ENCODE measurements around the gene ZNF362. TPM values are rescaled to one million over a fixed set of nuclear protein-coding genes. Genes with fewer than 3 reads are reported as not detected.
"Not testable (repeated sequence)": the region's sequence is repeated elsewhere in the genome, so short reads cannot be mapped to it uniquely, and the experiment has no call there.

The ZNF362 gene
- total RNA-seq, 1 donor from 2014 or later, result 5.4 TPM

- no peak for DNase-seq (ENCODE audit: low read depth in 2 of 2)
Observed at GRCh38 chr1:33305816-33306652, 49.7 kb downstream of the ZNF362 start.

DNA sequence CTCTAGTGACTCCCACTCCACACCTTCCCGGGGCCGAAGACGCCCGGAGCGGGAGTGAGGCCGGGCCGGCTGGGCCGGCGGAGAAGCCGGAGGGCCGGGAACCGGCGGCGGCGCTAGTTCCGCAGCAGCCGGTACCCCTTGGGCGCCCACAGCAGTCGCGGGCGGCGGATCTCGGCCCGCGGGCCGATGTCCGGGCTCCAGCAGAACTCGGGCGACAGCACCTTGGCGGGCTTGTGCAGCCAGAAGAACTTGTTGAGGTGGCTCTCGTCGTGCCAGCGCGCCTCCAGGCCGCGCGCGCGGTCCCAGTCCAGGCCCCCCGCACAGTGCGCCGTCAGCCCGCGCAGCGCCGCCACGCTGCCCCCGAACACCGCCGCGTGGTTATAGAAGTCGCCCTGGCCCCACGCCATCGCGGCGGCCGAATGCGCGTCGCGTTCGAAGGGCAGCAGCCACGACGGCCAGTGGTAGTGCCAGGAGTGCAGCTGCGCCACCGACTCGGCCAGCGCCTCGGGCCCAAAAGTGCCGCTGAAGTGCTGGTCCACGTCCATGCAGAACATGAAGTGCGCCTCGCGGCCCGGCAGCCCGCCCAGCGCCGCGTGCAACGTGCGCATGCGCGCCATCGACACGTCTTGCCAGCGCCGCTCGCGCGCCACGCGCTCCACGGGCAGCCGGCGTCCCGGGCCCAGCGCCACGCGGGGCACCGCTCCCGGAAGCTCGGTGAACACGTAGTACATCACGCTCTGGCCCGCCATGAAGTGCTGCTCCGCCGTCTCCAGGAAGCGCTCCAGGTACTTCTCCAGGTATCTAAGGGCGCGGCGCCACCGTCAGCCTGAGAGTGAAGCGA is 50.6 kb downstream of the ZNF362 start:
- peak in 1 of 2 donors; percentile 33 for DNase-seq (ENCODE audit: low read depth in 2 of 2)

GRCh38 chr1:33307494-33307864 is 51.2 kb downstream of the ZNF362 start:
- no peak for DNase-seq (ENCODE audit: low read depth in 2 of 2)

DNA sequence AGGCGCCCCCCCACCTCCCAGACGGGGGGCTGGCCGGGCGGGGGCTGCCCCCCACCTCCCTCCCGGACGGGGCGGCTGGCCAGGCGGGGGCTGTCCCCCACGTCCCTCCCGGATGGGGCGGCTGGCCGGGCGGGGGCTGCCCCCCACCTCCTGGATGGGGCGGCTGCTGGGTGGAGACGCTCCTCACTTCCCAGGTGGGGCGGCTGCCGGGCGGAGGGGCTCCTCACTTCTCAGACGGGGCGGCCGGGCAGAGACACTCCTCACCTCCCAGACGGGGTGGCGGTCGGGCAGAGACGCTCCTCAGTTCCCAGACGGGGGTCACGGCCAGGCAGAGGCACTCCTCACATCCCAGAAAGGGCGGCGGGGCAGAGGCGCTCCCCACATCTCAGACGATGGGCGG is 53.1 kb downstream of the ZNF362 start:
- not testable (repeated sequence) for DNase-seq (ENCODE audit: low read depth in 2 of 2)

- DNase-seq (ENCODE audit: low read depth in 2 of 2), result no peak
Observed at GRCh38 chr1:33310702-33311101, 54.4 kb downstream of the ZNF362 start.

DNA sequence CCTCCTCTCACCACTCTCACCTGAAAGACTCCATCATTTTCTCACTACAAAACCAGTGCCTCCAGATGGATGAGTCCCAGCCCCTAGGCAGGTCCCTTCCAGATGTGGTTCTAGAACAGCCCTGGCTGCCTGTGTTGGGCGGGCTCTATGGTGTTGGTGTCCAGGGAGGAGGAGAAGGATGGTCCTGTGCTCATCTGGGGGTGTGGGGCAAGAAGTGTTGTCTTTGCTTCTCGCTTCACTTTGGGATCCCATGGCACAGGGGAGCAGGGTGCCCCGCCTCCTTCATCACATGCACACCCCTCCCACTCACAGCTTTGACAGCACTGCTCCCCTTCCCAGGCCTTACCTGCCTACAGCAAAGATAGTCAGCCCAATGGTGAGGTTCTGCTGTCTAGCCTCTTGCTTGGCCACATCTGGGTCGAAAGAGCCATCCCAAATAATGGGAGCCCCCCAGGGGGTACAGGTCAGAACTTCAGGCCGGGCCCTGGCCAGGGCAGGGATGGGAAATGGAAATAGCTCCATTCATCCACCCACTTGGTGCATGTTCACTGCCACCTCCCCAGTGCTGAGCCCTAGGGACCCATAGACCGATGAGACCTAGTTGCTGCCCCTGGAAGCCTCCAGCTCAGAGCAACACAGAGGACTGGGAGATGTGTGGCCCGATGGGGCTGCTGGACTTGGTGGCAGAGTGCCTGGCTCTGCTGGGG is 55.6 kb downstream of the ZNF362 start:
- DNase-seq (ENCODE audit: low read depth in 2 of 2), result no peak

GRCh38 chr1:33312413-33312749 is 56.1 kb downstream of the ZNF362 start:
- DNase-seq (ENCODE audit: low read depth in 2 of 2), result no peak

GRCh38 chr1:33314416-33314815 is 58.1 kb downstream of the ZNF362 start:
- no peak for DNase-seq (ENCODE audit: low read depth in 2 of 2)

GRCh38 chr1:33316601-33317000 is 60.3 kb downstream of the ZNF362 start:
- no peak for DNase-seq (ENCODE audit: low read depth in 2 of 2)

GRCh38 chr1:33317354-33317753 is 61.1 kb downstream of the ZNF362 start:
- no peak for DNase-seq (ENCODE audit: low read depth in 2 of 2)

- DNase-seq (ENCODE audit: low read depth in 2 of 2), result no peak
Observed at GRCh38 chr1:33317946-33318345, 61.7 kb downstream of the ZNF362 start.

- DNase-seq (ENCODE audit: low read depth in 2 of 2), result no peak
Observed at GRCh38 chr1:33319186-33319948, 63.1 kb downstream of the ZNF362 start.

GRCh38 chr1:33319949-33320618 is 63.8 kb downstream of the ZNF362 start:
- no peak for DNase-seq (ENCODE audit: low read depth in 2 of 2)

DNA sequence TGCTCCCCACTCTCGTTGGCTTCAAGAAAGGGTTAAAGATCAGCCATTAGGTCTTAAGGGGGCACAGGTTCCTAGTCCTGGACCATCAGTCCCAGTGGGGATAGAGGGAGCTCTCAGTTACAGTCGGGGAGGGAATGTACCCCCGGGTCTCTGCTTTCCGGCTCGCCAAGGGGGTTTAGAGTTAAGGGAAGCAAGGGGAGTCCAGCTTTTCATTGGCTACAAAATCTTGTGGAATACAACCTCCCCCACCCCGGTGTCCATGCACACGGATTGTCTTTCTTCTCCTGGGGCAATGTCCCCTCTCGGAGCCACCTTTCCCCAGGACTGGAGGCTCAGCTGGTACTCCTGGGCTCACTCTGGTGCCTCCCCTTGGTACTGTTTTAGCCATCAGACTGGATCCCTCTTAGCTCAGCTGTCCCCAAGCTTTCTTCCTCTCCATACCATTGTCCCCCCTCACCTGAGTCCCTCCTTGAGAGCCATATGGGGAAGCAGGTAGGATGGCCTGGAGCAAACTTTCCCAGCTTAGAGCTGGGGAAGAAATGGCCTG is 64.4 kb downstream of the ZNF362 start, which contains the start of gene A3GALT2:
Gene A3GALT2, minus strand, starts transcription at position 480 of the 547 bp plus-strand sequence. Its CDS starts 0 bp downstream, at position 480.
- DNase-seq (ENCODE audit: low read depth in 2 of 2), result no peak

DNA sequence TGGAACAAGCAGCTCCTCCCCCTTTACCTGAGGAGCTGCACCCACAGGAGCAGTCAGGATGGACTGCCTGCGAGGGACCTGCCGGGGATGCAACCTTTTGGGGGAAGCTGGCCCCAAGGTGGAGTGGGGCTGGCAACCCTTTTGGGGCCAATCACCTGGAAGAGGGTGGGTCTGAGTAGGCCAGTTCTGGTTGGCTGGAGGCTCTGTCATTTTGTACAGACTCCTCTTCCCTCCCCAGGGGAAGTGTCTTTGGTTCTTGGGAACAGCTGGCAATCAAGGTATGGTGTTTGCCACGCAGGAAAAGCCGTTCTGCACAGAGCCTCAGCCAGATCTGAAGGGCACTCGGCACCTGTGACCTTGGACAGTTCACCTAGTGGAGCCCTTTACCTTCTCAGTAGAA is 64.9 kb downstream of the ZNF362 start:
- no peak for DNase-seq (ENCODE audit: low read depth in 2 of 2)

DNA sequence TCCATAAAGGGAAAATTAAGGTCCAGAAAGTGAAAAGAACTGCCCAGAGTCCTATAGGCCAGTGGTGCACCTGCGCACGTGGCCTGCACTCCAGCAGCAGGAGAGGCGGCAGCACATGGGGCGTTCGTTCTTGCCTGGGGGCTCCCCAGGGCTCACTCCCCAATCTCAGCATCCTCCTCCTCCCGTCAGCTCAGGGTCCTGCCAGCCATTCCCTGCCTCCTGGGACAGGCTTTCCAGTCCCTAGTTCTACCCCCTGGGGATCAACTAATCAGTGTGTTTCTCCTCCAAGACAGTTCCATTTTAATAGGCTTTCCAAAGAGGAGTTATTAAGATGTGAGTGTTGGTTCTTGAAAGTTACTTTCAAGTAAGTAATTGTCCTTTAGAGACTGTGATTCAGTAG is 65.8 kb downstream of the ZNF362 start:
- DNase-seq (ENCODE audit: low read depth in 2 of 2), result no peak

- DNase-seq (ENCODE audit: low read depth in 2 of 2), result no peak
Observed at GRCh38 chr1:33322870-33323585, 66.7 kb downstream of the ZNF362 start.

GRCh38 chr1:33323663-33324477 is 67.6 kb downstream of the ZNF362 start:
- no peak for DNase-seq (ENCODE audit: low read depth in 2 of 2)

Measured in dermis microvascular lymphatic vessel endothelial cell (primary cell).